PFSK-1 (cell line): ENCODE results near the gene NABP1.

Source experiments
- POLR2AphosphoS5 ChIP-seq: IDR thresholded peaks from 2 replicates; pipeline ENCODE4 v1.6.1; 2012; ENCODE audit warnings: low read depth, mild to moderate bottlenecking, control low read depth, low read length, moderate library complexity
- REST ChIP-seq, 2 experiments: IDR thresholded peaks; 2 replicates each; pipeline versions ENCODE4 v1.6.1 to v1.8.0; 2011 to 2012; ENCODE audit warnings: low read depth in 2 of 2, low read length in 2 of 2, control low read depth in 1 of 2, inconsistent platforms in 1 of 2, mild to moderate bottlenecking in 1 of 2, moderate library complexity in 1 of 2; ENCODE audit not compliant: insufficient read depth in 1 of 2
- SIN3A ChIP-seq: IDR thresholded peaks from 2 replicates; pipeline ENCODE4 v1.6.1; 2012; ENCODE audit warnings: mild to moderate bottlenecking, low read length, moderate library complexity, borderline replicate concordance; ENCODE audit not compliant: insufficient read depth
- TAF1 ChIP-seq: IDR thresholded peaks from 2 replicates; pipeline ENCODE4 v1.6.1; 2012; ENCODE audit warnings: low read length, control low read depth, borderline replicate concordance; ENCODE audit not compliant: insufficient read depth

DNA sequence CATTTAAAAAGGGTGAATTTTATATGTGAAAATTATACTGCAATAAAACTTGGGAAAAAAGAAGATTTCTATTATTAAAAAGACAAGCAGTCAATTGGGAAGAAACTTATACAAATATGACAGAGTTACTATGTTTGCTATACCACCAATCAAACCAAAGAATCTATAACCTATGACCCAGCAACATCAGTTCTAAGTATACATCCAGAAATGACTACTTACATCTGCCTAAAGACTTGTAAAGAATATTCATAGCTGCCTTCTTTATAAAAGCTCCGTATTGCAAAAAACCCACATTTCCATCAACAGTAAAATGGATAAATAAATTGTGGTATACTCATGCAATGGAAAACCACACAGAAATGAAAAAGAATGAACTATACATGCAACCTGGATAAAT lies 32.9 kb upstream of the NABP1 start:
- TF ChIP-seq REST (IDR thresholded peaks at IDR 0.05; ENCODE audit: insufficient read depth in 1 of 2, low read depth in 2 of 2, low read length in 2 of 2) (no peak), POLR2AphosphoS5 (no peak), TAF1 (no peak), SIN3A (no peak)
